Urinary bladder (tissue), 4 donors: Measurements from ENCODE around the gene CCP110. TPM values are rescaled to one million over a fixed set of nuclear protein-coding genes. Genes with fewer than 3 reads are reported as not detected.
A peak's percentile ranks its signal among the peaks of the same experiment; 100 is the strongest.

Experiments used
- DNase-seq: peaks from one replicate; pipeline ENCODE4 v3.0.0-alpha.2; 2015; ENCODE audit errors: extremely low spot score
- H3K27ac ChIP-seq: one replicate; pipeline ENCODE4 v1.5.1; 2013; ENCODE audit warnings: low read depth, mild to moderate bottlenecking, moderate library complexity
- H3K36me3 ChIP-seq: one replicate; pipeline ENCODE4 v1.6.1; 2013; ENCODE audit warnings: mild to moderate bottlenecking, moderate library complexity; ENCODE audit not compliant: insufficient read depth
- H3K4me1 ChIP-seq: one replicate; pipeline ENCODE4 v1.6.1; 2013; ENCODE audit warnings: mild to moderate bottlenecking, moderate library complexity; ENCODE audit not compliant: insufficient read depth
- H3K4me3 ChIP-seq: one replicate; pipeline ENCODE4 v1.5.1; 2013; ENCODE audit warnings: low read depth, low read length
- WGBS: extraction: QIAGEN DNeasy Blood & Tissue Kit; methylation state at CpG from one replicate; pipeline ENCODE4 v1.1.7; 2013; 5-methylcytosine and 5-hydroxymethylcytosine counted together
- polyA plus RNA-seq: library from polyadenylated mRNA; stranded (reverse); fragments of 200-250 nt; gene quantifications from one replicate; pipeline ENCODE4 v1.2.3, GENCODE V29; 2013
- total RNA-seq: library from RNA; depleted of rRNA; stranded (reverse); fragments of >200 nt; gene quantifications from one replicate; pipeline ENCODE4 v1.2.3, GENCODE V29; 2014
- donor health status: healthy with polysubstance abuse.
- donor health status: healthy.

The CCP110 gene
- total RNA-seq (61.5 TPM), polyA plus RNA-seq (9.6 TPM)

GRCh38 chr16:19523559-19524355 is at the start of gene CCP110:
CCP110 (plus strand) TSS chr16:19523942; CDS start chr16:19527882, 3,940 bp downstream.
- H3K4me1 ChIP-seq, result no peaks in the 10 kb centered on the region
- peak within 1 kb of the TSS; percentile 93 for H3K4me3 ChIP-seq
- H3K27ac ChIP-seq, result no peak within 1 kb of the TSS
- peaks cover 2% of the 10 kb centered on the region for H3K36me3 ChIP-seq
- under 1% methylated on average over 51 of the region's 51 CpGs for WGBS
- DNase-seq, result peak; percentile 96

GRCh38 chr16:19474617-19475016 is 49.1 kb upstream of the CCP110 start:
- H3K4me1 ChIP-seq, result no peaks in the 10 kb centered on the region
- DNase-seq, result no peak
- no peak overlapping the region for H3K4me3 ChIP-seq
- 66% methylated on average over 5 of the region's 5 CpGs for WGBS
- H3K27ac ChIP-seq, result no peak overlapping the region
- no peaks in the 10 kb centered on the region for H3K36me3 ChIP-seq

GRCh38 chr16:19478505-19478904 is 45.2 kb upstream of the CCP110 start:
- no peak for DNase-seq
- no peak overlapping the region for H3K4me3 ChIP-seq
- H3K27ac ChIP-seq, result no peak overlapping the region
- H3K36me3 ChIP-seq, result no peaks in the 10 kb centered on the region
- no peaks in the 10 kb centered on the region for H3K4me1 ChIP-seq
- WGBS, result 42% methylated on average over 1 of the region's 1 CpG

GRCh38 chr16:19479302-19479721 is 44.4 kb upstream of the CCP110 start:
- Histone ChIP-seq H3K27ac (no peak overlapping the region), H3K36me3 (no peaks in the 10 kb centered on the region), H3K4me1 (no peaks in the 10 kb centered on the region), H3K4me3 (no peak overlapping the region)
- WGBS, result 63% methylated on average over 3 of the region's 3 CpGs
- DNase-seq, result no peak

- no peak overlapping the region for H3K27ac ChIP-seq
- H3K36me3 ChIP-seq, result no peaks in the 10 kb centered on the region
- H3K4me1 ChIP-seq, result no peaks in the 10 kb centered on the region
- DNase-seq, result no peak
- H3K4me3 ChIP-seq, result no peak overlapping the region
- 84% methylated on average over 2 of the region's 2 CpGs for WGBS
Observed at GRCh38 chr16:19481296-19481695, 42.4 kb upstream of the CCP110 start.

GRCh38 chr16:19481769-19482168 is 42.0 kb upstream of the CCP110 start:
- no peaks in the 10 kb centered on the region for H3K36me3 ChIP-seq
- 84% methylated on average over 5 of the region's 5 CpGs for WGBS
- H3K27ac ChIP-seq, result no peak overlapping the region
- H3K4me3 ChIP-seq, result no peak overlapping the region
- no peaks in the 10 kb centered on the region for H3K4me1 ChIP-seq
- DNase-seq, result no peak

- Histone ChIP-seq H3K4me1 (no peaks in the 10 kb centered on the region), H3K36me3 (no peaks in the 10 kb centered on the region), H3K27ac (no peak overlapping the region), H3K4me3 (no peak overlapping the region)
- DNase-seq, result no peak
- 81% methylated on average over 1 of the region's 1 CpG for WGBS
Observed at GRCh38 chr16:19482291-19482690, 41.5 kb upstream of the CCP110 start.

GRCh38 chr16:19484096-19484495 is 39.6 kb upstream of the CCP110 start:
- WGBS, result 80% methylated on average over 3 of the region's 3 CpGs
- H3K4me3 ChIP-seq, result no peak overlapping the region
- no peaks in the 10 kb centered on the region for H3K36me3 ChIP-seq
- H3K4me1 ChIP-seq, result no peaks in the 10 kb centered on the region
- no peak for DNase-seq
- no peak overlapping the region for H3K27ac ChIP-seq

GRCh38 chr16:19485611-19486010 is 38.1 kb upstream of the CCP110 start:
- 83% methylated on average over 5 of the region's 5 CpGs for WGBS
- Histone ChIP-seq H3K4me3 (no peak overlapping the region), H3K27ac (no peak overlapping the region), H3K36me3 (no peaks in the 10 kb centered on the region), H3K4me1 (no peaks in the 10 kb centered on the region)
- DNase-seq, result no peak

- 83% methylated on average over 4 of the region's 4 CpGs for WGBS
- Histone ChIP-seq H3K27ac (no peak overlapping the region), H3K4me1 (no peaks in the 10 kb centered on the region), H3K4me3 (no peak overlapping the region), H3K36me3 (no peaks in the 10 kb centered on the region)
- DNase-seq, result no peak
Observed at GRCh38 chr16:19486051-19486450, 37.7 kb upstream of the CCP110 start.

- H3K36me3 ChIP-seq, result no peaks in the 10 kb centered on the region
- H3K4me3 ChIP-seq, result no peak overlapping the region
- 86% methylated on average over 10 of the region's 10 CpGs for WGBS
- H3K27ac ChIP-seq, result no peak overlapping the region
- no peak for DNase-seq
- no peaks in the 10 kb centered on the region for H3K4me1 ChIP-seq
Observed at GRCh38 chr16:19486750-19487325, 36.9 kb upstream of the CCP110 start.

- Histone ChIP-seq H3K4me3 (no peak overlapping the region), H3K4me1 (no peaks in the 10 kb centered on the region), H3K27ac (no peak overlapping the region), H3K36me3 (no peaks in the 10 kb centered on the region)
- no peak for DNase-seq
- 37% methylated on average over 4 of the region's 4 CpGs for WGBS
Observed at GRCh38 chr16:19488213-19488640, 35.5 kb upstream of the CCP110 start.

- Histone ChIP-seq H3K4me1 (no peaks in the 10 kb centered on the region), H3K36me3 (no peaks in the 10 kb centered on the region), H3K4me3 (no peak overlapping the region), H3K27ac (no peak overlapping the region)
- no peak for DNase-seq
- WGBS, result 79% methylated on average over 1 of the region's 1 CpG
Observed at GRCh38 chr16:19490619-19491018, 33.1 kb upstream of the CCP110 start.

GRCh38 chr16:19497176-19497575 is 26.6 kb upstream of the CCP110 start:
- no peak overlapping the region for H3K4me3 ChIP-seq
- no peaks in the 10 kb centered on the region for H3K36me3 ChIP-seq
- no peaks in the 10 kb centered on the region for H3K4me1 ChIP-seq
- no peak overlapping the region for H3K27ac ChIP-seq
- WGBS, result 83% methylated on average over 5 of the region's 5 CpGs
- no peak for DNase-seq
